Measurements from ENCODE around the gene ARL15. TPM values are rescaled to one million over a fixed set of nuclear protein-coding genes. Genes with fewer than 3 reads are reported as not detected.

The ARL15 gene
- total RNA-seq, 1 experiment from 2014 or later: 13.0 TPM

GRCh38 chr5:54295651-54296276, 14.6 kb downstream of the ARL15 start:
- Mint-ChIP-seq H3K9me3 (no peaks in the 10 kb centered on the region), H3K4me3 (no peak overlapping the region), H3K27ac (no peak overlapping the region), H3K4me1 (peaks cover 20 to 26% of the 10 kb centered on the region in 2 experiments), H3K27me3 (ENCODE audit: low read depth) (no peaks in the 10 kb centered on the region; the same call in 1 of the 2 replicates), H3K36me3 (ENCODE audit: insufficient read depth in 1 of 3, low read depth in 3 of 3) (no peaks in the 10 kb centered on the region; a peak in 1 of 7 replicates)
- no peak overlapping the region for H2AK5ac ChIP-seq (ENCODE audit: insufficient read length, low read length)
- no peak overlapping the region for H2BK20ac ChIP-seq (ENCODE audit: low read depth, low read length, poor library complexity, severe bottlenecking)
- no peak overlapping the region for H3K27ac ChIP-seq (ENCODE audit: insufficient read length, low read depth, low read length)
- no peak overlapping the region for H4K5ac ChIP-seq (ENCODE audit: insufficient read length, low read depth, low read length)
- no peak overlapping the region for H3K56ac ChIP-seq (ENCODE audit: insufficient read length, low read depth, low read length)
- H4K8ac ChIP-seq (replicated peaks; ENCODE audit: insufficient read length, low read depth, low read length): no peak overlapping the region
- TF ChIP-seq CTCF (conservative IDR thresholded peaks at IDR 0.05): no peak
- no peak overlapping the region for H2BK120ac ChIP-seq (ENCODE audit: low read depth, low read length, poor library complexity, severe bottlenecking)
- H3K4ac ChIP-seq (ENCODE audit: low read depth, low read length): no peak overlapping the region
- no peak overlapping the region for H3K14ac ChIP-seq (ENCODE audit: insufficient read depth, low read length)
- H4K91ac ChIP-seq (ENCODE audit: insufficient read length, low read depth, low read length): no peak overlapping the region
- no peak overlapping the region for H3K23ac ChIP-seq (ENCODE audit: insufficient read length, low read depth, low read length)
- H2BK12ac ChIP-seq (ENCODE audit: insufficient read length, low read depth, low read length): no peak overlapping the region
- H3K79me2 ChIP-seq (ENCODE audit: insufficient read depth, low read length): no peaks in the 10 kb centered on the region; the same call in 1 of the 2 replicates
- no peak overlapping the region for H3K4me2 ChIP-seq (ENCODE audit: insufficient read depth, insufficient read length, low read length)
- no peaks in the 10 kb centered on the region for H3K27me3 ChIP-seq (ENCODE audit: insufficient read depth, low read length)
- no peak overlapping the region for H3T11ph ChIP-seq (ENCODE audit: low read length)
- no peaks in the 10 kb centered on the region for H3K4me1 ChIP-seq (ENCODE audit: insufficient read depth, low read length)
- no CpG with 5 or more reads among the region's 8 CpGs for WGBS (ENCODE audit: extremely low coverage, insufficient read length, low lambda C conversion rate)
- H2AFZ ChIP-seq (ENCODE audit: low read length): no peak overlapping the region
- DNase-seq: no peak
- H3K18ac ChIP-seq (ENCODE audit: insufficient read length, low read depth, low read length): no peak overlapping the region
- no peaks in the 10 kb centered on the region for H3K9me3 ChIP-seq (ENCODE audit: control insufficient read depth, low read depth, low read length)
- H2BK15ac ChIP-seq (ENCODE audit: low read depth, low read length): no peak overlapping the region
- no peak overlapping the region for H3K9ac ChIP-seq (ENCODE audit: extremely low read depth, insufficient read length, low read length)
- no peaks in the 10 kb centered on the region for H3K23me2 ChIP-seq (ENCODE audit: insufficient read length, low read depth, low read length, poor library complexity, severe bottlenecking)
- H4K20me1 ChIP-seq (ENCODE audit: control insufficient read depth, insufficient read depth, insufficient read length): no peaks in the 10 kb centered on the region
- no peak overlapping the region for H2BK5ac ChIP-seq (ENCODE audit: insufficient read length, low read length)
- H3K79me1 ChIP-seq (ENCODE audit: insufficient read depth, low read depth, low read length, poor library complexity, severe bottlenecking): no peaks in the 10 kb centered on the region
